GM12801 (cell line): ENCODE results near the gene SLU7.

ENCODE experiments used
- CTCF ChIP-seq: IDR thresholded peaks from one replicate; pipeline ENCODE4 v1.5.1; 2011; ENCODE audit warnings: control low read depth; ENCODE audit not compliant: insufficient read length; ENCODE audit errors: extremely low read depth

SLU7 gene

GRCh38 chr5:160439205-160439600 is 20.3 kb upstream of the SLU7 start:
- no peak for TF ChIP-seq CTCF

DNA sequence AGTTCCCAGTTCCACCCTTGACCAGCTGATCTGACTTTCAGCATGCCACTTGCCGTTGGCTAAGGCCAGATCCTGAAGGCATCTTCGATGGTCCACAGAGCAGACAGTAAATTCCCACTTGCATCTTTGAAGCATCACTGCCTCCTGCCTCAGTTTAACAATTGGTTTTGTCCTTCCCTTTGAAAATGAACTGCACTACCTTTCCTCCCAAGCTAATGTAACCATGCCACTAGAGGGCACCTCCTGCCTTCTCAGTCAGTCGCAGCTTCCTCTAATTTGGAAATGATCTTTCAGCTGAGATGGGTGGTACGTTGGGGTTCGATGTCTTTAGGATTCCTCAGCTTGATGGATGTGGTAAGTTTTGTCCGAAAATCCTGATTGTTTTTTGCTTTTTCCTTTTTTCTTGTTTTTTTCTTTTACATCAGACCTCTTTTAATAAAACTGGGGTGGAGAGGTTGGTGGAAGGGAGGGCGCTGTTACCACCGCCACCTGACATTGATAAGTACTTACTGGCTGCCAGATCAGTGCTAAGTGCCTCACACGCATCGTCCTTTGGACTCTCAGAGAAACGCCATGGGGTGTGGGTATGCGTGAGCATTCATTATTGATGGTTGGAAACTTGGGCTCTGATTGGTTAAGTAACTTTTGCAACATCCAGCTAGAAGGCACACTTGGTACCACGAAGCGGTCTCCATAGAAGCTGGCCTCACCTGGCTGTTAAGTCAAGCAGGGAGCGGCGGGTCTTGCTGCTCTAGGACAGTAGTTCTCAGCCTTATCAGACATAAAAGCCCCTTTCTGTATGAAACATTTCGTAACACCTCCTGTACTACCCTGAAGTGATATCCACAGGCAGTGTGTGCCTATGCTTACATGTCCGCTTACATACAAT is 19.7 kb upstream of the SLU7 start:
- TF ChIP-seq CTCF = no peak

DNA sequence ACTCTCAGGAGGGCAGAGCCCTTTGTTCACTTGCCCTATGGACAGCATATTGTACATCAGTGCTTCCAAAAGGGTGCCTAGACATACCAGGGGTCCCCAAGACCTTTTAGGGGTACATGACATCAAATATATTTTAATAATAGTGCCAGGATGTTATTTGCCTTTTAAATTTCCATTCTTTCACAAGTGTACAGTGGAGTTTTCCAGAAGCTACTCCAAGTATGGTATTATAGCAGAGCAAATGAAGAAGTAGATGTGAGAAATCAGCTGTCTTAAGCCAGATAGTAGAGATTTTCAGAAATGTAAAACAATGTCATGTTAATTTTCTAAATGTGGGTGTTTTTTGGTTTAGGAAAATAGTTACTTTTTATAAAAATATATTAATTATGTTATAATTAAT is 18.4 kb upstream of the SLU7 start:
- TF ChIP-seq CTCF = no peak

DNA sequence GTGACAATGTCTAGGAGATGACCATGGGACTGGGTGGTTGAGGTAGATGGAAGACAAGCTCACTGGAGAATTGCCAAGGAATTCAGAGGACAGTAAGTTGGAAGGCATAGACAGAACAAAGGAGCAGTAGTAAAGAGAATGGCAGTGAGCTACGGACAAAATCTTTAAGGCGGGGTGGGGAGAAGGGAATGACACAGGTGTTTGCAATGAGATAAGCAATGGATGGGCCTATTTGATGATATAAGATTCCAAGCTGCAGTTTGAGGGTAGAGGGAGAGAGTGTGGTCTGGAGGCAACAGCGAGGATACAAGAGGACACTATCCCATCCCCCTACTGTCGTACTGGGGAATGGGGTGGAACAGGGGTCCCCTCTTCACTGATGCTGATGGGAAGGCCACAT is 17.1 kb upstream of the SLU7 start:
- no peak for TF ChIP-seq CTCF

DNA sequence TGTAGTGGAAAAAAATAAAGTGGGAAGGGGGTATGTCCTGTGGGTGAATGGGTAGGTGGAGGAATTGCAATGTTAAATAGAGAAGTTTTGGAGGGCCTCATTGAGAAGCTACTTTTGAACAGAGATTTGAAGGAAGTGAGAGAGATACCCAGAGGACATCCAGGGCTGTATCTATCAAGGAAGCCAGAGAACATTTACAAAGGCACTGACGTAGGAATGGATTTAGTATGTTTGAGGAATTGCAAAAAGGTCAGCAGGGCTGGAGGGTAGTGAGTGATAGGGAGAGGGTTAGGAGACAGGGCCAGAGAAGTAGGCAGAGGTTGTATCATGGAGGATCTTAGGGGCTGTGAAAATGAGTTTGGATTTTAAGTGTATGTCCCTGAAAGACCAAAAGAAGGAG is 16.7 kb upstream of the SLU7 start:
- TF ChIP-seq CTCF = no peak

GRCh38 chr5:160434022-160434531 is 15.2 kb upstream of the SLU7 start:
- TF ChIP-seq CTCF = no peak

DNA sequence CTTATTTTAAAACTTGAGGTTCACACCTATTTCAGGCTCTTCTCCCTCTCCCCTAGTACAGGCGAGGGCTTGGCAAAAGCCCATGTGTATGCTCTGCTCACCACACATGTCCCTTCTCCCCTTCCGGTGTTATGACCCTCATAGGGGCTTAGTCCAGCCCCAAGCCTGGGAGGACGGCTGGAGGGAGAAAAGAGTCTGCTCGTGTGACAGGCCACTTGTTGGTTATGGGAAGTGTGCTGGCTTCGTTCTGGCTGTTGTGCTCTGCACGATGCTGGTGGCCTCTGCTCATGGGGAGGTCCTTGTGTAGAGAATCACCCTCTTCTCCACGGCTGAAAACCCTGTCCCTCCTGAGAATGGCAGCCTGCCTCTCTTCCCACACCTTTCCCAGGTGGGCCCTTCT is 13.9 kb upstream of the SLU7 start:
- no peak for TF ChIP-seq CTCF
